ENCODE results near the gene MADD.
"Not testable (repeated sequence)": the region's sequence is repeated elsewhere in the genome, so short reads cannot be mapped to it uniquely, and the experiment has no call there.

MADD gene

DNA sequence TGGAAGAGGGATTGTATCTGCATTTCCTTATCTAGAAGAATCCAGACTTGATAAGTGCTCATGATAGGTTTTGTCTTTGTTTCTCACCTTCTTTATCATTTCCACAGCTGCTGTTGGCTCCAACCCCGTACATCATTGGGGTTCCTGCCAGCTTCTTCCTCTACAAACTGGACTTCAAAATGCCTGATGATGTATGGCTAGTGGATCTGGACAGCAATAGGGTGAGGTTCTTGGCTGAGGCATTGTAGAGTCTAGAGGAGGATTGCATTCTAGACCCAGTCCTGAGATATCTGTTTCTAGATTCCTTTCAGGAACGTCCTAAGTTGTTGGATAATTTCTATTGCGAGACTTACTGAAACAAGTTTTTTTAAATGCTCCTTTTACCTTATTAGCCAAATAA, 8.1 kb downstream of the MADD start:
- no peak for DNase-seq

- no peak for DNase-seq
These were observed 8.8 kb downstream of the MADD start for GRCh38 chr11:47278769-47279168.

GRCh38 chr11:47280099-47280498, 10.2 kb downstream of the MADD start:
- DNase-seq = no peak

DNA sequence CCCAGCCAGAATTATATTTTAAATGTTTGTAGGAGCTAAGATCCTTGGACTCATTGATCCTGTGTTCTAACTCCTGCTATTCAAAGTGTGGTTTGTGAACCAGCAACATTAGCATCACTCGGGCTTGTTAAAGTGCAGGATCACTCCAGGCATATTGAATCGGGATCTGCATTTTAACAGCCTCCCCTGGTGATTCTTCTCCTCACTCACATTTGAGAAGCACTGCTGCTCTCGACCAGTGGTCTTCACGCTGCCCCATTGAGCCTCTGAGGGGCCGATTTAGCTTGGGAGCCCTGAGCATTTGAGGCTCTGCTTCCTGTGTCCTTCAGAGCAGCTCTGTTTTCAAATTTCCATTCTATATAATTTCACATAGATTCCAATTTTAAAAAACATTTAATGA, 10.9 kb downstream of the MADD start:
- DNase-seq = no peak

DNA sequence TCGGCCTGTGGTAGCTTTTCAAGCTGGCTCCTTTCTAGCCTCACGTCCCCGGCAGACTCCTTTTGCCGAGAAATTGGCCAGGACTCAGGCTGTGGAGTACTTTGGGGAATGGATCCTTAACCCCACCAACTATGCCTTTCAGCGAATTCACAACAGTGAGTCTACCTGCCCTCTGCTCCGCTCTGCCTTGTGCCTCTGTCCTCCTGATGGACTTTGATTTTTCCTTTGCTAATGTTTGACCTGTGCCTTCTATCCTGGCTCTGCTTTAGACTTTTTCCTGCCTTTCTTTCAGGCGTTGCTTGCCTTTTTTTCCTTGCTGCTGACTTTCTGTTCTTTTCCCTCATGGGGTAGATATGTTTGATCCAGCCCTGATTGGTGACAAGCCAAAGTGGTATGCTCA, 12.5 kb downstream of the MADD start:
- DNase-seq = no peak

DNA sequence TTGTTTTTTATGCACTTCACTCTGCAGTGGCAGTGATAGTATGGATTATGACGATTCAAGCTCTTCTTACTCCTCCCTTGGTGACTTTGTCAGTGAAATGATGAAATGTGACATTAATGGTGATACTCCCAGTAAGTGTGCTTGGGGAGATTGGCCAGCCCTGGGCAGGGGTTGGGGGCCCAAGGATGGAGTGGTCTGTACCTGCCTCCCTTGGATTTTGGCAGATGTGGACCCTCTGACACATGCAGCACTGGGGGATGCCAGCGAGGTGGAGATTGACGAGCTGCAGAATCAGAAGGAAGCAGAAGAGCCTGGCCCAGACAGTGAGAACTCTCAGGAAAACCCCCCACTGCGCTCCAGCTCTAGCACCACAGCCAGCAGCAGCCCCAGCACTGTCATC, 14.2 kb downstream of the MADD start:
- no peak for DNase-seq

DNA sequence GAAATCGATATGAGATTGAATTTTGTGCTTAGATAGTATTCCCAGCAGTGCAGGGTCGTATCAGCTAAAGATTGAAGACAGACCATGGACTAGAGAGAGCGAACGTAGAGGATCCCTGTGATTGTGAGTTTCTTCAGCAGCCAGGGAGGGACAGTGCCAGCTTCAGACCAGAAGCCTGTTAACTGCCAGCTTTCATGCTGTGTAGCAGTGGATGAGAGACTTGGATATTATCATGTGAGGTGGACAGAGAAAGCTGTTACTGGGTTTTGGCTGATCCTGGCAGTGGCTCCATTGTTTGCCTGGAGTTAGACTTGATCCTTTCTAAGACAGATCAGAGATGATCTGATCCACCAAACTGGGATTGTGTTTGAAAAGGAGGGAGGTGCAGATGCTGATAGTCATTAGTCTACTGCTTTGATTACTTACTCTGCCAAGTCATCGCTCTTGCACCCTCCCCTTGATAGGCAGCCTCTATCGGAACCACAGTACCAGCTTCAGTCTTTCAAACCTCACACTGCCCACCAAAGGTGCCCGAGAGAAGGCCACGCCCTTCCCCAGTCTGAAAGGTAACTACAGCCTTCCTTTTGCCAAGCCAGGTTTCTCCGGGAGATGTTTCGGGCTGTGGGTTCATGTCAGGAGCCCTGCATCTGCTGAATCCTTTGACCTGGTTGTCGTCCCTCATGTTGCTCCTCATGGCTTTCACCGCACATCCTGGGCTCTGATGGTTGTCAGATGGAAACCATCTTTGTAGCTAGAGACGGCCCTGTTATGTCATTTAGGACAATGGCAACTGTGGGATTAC, 16.2 kb downstream of the MADD start:
- DNase-seq = no peak

DNA sequence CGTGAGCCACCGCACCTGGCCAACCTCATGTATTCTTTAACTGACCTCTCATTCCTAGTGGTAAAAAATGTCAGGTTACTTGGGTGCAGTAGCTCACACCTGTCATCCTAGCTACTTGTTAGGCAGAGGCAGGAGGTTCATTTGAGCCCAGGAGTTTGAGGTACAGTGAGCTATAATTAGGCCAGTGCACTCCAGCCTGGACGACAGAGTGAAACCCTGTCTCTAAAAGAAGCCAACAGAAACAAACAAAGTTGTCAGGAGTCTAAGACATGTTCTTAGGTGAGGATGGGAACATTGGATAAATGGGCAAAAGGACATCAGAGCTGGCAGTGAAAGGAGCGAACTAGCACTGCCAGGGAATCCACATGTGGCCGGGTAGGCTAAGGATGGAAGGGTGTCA, 18.1 kb downstream of the MADD start:
- no peak for DNase-seq

DNA sequence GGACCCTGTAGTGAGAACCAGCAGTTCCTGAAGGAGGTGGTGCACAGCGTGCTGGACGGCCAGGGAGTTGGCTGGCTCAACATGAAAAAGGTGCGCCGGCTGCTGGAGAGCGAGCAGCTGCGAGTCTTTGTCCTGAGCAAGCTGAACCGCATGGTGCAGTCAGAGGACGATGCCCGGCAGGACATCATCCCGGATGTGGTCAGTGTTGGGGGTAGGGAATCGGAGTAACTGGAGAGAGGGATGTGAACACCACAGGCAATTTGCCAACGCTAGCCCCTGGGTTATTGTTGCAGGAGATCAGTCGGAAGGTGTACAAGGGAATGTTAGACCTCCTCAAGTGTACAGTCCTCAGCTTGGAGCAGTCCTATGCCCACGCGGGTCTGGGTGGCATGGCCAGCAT, 19.9 kb downstream of the MADD start:
- DNase-seq = no peak

DNA sequence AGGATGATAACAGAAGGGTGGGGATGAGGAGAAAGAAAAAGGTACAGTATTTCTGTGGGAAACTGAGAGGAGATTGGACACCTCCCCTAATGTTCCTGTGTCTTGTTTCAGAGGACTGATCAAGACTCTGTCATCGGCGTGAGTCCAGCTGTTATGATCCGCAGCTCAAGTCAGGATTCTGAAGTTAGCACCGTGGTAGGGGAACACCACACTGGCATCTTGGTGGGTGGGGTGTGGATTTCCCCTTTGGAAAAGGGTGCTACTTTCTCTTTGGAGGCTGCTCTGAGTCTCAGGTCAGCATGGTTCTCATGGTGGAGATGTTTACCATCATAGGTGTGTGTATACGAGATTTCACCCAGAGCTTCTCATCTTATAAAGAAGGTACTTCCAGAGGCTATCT, 25.5 kb downstream of the MADD start:
- no peak for DNase-seq

- DNase-seq = no peak
These were observed 26.1 kb downstream of the MADD start for GRCh38 chr11:47296045-47296444.

GRCh38 chr11:47299078-47299477, 29.1 kb downstream of the MADD start:
- DNase-seq = no peak

DNA sequence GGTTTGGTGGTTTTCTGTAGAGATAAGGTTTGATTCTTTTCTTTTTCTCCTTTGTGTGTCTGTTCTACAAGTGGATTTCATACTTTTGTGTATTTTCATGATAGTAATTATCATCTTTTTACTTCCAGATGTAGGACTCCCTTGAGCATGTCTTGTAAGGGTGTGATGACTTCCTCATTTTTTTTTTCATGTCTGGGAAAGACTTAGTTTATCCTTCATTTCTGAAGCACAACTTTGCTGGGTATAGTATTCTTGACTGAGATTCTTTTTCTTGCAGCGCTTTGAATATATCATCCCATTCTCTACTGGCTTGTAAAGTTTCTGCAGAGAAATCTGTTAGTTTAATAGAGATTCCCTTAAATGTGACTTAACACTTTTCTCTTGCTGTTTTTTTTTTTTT, 32.9 kb downstream of the MADD start:
- no peak for DNase-seq

DNA sequence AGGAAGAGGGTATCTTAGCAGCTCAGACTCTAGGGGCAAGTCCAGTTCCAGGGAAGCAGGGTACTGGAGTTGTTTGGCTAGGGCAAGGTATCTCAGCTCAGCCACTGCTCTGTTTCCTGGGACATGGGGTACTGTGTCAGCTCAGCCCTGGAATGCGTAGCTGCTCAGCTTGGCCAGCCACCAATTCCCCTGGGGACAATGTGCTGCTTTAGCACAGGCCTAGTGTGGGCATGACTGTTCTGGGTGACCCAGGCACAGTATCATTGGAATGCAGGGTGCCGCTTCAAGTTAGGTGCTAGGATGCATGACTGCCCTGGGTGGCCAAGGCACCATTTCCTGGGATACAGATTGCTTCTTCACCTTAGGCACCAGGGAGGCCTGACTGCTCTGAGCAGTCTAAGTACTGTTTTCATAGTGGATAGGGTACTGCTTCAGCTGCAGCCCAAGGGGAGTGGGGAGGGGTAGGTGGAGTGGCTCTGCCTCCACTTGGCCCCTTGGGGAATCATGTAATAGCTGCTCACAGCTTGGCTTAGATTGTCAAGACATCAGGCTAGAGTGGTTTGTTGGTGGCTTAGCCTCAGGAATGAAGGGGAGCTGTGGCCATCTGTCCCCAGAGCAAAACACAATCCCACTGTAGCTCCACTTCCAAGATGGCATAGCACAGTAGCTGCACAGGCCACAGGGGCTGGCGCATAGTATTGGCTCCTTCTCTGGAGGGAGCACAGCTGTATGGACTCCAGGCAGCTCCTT, 36.0 kb downstream of the MADD start:
- peak; percentile 91 to 97 for DNase-seq

- peak; percentile 81 to 82 for DNase-seq
These were observed 36.5 kb downstream of the MADD start for GRCh38 chr11:47306484-47306844.

GRCh38 chr11:47308050-47308823, 38.3 kb downstream of the MADD start:
- DNase-seq = no peak

DNA sequence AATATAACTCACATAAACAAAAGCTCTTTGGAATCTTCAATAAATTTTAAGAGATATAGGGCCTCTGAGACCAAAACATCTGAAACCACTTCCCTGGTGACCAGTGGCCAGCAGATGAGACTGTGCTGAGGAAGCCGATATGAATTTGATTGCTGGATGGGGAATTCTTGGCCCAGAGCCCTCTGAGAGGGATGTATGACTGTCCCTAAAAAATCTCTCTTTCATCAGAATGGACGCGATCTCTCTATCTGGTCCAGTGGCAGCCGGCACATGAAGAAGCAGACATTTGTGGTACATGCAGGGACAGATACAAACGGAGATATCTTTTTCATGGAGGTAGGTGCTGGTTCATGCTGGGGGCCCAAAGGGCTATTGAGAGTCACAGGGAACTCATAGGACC, 45.1 kb downstream of the MADD start:
- DNase-seq = no peak

- DNase-seq = not testable (repeated sequence)
These were observed 46.6 kb downstream of the MADD start for GRCh38 chr11:47316501-47316900.

DNA sequence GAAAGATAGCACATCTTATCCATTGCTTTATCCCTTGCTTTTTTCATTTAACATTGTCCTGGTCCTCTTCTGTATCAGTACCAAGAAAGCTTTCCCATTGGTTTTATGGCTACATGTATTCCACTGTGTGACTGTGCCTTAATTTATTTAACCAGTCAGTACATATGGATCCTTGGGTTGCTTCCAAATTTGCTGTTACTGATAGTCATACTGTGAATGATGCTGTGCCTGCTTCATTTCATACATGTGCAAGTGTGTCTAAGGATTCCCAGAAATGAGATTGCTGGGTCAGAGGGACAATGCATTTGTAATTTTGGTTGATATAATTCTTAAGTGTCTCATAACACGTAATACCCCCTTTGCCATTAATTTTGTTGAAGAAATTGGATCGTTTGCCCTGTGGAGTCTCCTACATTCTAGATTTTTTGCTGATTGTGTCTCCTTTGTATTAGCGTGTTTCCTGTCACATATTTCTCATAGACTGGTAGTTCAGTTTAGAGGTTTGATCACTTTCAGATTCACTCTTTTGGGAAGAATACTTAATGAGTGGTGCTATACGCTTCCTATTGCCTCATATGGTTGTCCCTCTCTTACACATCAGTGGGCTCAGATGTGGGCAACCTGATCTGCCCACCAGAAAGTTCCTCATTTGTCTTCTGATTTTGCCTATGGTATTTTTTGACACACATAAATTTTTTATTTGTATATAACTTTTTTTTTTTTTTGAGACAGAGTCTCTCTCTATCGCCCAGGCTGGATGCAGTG, 47.3 kb downstream of the MADD start:
- no peak for DNase-seq

- DNase-seq = no peak
These were observed 48.2 kb downstream of the MADD start for GRCh38 chr11:47318166-47318565.

- no peak for DNase-seq
These were observed 54.6 kb downstream of the MADD start for GRCh38 chr11:47324520-47324919.

DNA sequence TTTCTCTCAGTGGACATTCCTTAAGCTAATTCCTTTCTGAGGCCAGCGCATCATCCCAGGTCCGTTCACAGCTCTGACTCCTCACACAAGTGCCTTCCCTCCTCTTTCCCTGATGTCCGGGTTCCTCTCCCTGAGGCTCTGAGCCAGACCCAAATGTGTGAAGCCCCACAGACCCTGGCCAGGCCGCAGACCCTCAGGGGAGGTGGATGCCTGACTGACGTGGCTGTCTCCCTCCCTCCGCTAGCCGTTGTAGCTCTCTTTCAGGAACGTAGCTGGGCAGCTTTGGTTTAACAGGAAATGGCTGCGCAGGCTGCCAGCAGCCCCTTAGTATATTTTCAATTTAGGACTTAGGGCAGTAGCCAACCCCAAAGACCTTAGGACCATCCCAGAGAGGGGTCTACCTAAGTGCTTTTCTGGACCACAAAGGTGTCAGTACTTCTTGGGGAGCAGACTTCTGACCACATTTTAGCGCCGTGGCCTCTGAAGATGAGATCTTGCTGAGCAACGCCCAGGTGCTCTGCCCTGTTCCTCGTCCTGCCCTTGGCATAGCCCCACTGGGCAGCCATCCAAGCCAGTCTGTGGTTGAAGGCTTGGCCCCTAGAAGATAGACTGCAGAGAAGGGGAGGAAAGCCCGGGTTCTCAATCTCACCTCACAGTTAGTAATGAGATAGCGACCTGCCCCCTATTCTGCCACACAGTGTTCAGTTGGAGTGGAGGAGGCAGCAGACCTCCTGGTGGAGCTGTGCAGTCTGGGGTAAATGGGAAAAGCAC, 55.5 kb downstream of the MADD start:
- DNase-seq = no peak

All from NCI-H524 (cell line).